M059J (cell line): Measurements from ENCODE around the gene TMED9. TPM values are rescaled to one million over a fixed set of nuclear protein-coding genes. Genes with fewer than 3 reads are reported as not detected.
A peak's percentile ranks its signal among the peaks of the same experiment; 100 is the strongest.
"Not testable (repeated sequence)": the region's sequence is repeated elsewhere in the genome, so short reads cannot be mapped to it uniquely, and the experiment has no call there.

ENCODE experiments used
- DNase-seq: peaks from one replicate; pipeline ENCODE4 v3.0.0-alpha.2; 2012; ENCODE audit warnings: low read depth
- total RNA-seq: library from RNA; depleted of rRNA; stranded (reverse); fragments of >200 nt; shearing (Covaris generic); gene quantifications from 2 replicates; pipeline ENCODE4 v1.2.3, GENCODE V29; 2014; rRNA removed

Gene TMED9
- total RNA-seq, 1 experiment from 2014 or later = 205 TPM

DNA sequence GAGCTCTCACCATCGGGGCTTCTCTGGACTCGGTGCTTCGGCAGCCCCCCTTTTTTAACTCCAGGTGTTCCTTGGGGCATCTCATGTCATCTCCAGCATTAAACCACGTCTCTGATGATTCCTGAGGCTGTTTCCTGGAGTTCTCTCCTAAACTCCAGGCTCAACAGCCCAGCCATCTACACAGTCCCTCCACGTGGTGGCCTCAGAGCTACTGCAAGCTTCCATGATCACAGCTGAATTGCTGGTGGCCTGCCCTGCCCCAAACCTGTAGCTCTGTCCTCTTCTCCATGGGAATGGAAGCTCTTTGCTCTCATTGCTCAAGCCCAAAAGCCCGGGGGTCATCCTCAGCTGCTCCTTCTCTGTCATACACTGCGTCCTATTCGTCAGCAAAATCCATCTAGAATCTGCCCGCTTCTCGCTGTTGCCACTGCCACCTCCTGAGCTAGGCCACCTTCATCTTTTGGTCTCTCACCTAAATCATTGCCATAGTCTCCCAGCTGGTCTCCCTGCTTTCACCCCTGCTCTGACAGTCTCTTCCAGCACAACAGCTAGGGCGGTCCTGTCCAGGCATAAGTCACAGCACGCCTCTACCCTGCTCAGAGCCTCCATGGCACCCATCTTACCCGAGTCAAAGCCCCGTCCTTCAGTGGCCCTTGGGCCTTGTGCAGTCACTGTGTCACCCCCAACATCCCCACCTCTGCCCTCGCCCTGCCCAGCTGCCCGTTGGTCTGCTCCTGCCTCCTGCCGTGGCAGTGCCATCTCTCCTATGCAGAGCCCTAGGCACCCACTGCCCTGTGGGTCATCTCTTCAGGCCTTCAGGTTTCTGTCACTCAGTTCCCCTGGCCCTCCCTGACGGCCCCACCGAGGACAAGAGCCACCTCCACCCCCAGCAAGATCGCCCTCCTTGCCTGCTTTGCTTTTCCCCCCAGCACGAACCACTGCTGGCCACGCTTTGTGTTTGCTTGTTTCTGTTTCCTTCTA is 14.4 kb downstream of the TMED9 start:
- DNase-seq = no peak

DNA sequence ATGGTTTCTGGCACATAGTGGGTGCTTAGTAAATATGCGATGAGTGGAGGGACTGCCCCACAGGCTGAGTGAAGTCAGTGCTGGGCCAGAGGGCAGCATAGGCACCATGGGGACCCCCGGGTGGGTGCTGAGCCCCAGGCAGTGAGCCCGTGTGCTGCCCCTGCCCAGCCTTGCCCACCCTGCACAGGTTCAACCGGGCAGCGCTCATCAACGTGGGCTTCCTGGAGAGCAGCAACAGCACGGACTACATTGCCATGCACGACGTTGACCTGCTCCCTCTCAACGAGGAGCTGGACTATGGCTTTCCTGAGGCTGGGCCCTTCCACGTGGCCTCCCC is 15.1 kb downstream of the TMED9 start:
- no peak for DNase-seq

DNA sequence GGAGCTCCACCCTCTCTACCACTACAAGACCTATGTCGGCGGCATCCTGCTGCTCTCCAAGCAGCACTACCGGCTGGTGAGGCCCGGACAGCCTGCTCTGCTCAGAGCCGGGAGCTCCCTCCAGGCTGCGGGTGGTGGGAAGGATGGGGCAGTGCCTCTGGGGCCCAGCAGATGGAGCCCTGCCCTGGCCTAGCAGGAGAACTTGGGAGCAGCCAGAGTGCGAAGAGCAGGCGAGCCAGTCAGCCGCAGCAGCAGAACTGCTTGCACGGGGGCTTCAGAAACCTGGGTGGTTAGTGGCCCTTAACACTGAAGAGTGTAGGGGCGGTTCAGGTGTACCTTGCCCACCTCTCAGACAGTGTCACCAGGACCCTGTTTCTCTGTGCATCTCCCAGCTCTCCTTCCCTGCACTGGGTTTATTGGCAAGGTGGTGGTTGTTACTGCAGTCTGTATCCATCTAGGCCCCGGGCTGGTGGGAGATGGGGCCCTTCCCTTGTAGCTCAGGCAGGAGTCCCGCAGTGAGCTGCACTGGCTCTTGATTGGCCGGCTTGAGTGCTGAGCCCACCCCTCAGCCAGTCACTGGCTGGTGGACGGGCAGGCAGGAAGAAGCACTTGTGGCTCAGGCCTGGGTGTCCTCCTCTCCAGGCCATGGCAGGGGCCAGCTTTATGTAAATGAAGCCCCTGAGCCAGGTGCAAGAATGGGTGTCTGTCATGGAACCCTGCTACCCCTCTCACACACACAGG is 15.6 kb downstream of the TMED9 start:
- peak; percentile 57 for DNase-seq

DNA sequence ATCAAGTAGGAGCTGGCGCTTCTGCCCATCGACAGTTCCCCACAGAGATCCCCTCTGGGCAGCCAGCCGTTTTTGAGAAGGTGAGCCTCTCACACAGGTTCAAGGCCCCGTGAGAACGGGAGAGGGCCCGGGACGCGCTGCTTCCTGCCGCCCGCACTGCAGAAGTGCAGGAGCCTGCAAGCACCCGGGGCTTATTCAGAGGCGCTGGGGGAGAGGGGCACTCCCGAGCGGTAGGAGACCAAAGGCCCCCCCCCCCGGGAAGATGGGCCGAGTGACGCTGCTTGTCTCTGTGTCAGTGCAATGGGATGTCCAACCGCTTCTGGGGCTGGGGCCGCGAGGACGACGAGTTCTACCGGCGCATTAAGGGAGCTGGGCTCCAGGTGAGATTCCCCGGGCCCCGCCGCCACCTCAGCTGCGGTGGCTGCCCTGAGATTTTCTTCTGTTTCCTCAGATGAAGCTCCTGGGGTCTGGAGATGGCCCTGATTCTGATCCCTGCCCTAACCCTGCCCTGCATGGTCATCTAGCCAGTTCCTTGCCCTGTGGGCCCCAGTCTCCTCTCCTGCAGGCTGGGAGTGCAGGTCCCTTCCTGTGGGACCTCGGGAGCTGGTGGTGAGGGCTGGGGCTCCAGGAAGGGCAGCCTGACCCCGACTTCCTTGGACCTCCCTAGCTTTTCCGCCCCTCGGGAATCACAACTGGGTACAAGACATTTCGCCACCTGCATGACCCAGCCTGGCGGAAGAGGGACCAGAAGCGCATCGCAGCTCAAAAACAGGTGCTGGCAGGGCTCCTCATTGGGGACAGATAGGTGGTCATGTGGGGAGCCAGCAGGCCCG is 16.5 kb downstream of the TMED9 start:
- no peak for DNase-seq

DNA sequence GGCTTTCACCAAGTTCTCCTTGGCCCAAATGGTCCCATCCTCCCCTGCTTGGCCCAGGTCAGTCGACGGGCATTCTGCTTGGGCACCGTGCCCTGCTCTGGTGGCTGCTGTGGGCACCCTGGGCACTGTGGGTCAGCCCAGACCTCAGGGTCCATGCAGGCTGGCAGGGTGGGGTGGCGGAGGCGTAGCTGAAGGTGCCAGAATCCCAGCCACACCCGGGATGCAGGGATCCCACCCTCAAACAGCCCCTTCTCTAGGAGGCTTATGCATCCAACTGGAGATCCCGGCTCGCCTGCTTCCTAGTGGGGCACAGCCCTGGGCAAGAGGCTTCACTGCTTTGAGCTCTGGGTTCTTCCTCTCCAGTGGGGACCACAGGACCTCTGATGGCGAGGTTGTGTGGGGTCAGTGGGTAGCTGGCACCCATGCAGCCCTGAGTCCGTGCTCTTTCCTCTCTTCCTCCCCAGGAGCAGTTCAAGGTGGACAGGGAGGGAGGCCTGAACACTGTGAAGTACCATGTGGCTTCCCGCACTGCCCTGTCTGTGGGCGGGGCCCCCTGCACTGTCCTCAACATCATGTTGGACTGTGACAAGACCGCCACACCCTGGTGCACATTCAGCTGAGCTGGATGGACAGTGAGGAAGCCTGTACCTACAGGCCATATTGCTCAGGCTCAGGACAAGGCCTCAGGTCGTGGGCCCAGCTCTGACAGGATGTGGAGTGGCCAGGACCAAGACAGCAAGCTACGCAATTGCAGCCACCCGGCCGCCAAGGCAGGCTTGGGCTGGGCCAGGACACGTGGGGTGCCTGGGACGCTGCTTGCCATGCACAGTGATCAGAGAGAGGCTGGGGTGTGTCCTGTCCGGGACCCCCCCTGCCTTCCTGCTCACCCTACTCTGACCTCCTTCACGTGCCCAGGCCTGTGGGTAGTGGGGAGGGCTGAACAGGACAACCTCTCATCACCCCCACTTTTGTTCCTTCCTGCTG is 17.4 kb downstream of the TMED9 start:
- DNase-seq = no peak

DNA sequence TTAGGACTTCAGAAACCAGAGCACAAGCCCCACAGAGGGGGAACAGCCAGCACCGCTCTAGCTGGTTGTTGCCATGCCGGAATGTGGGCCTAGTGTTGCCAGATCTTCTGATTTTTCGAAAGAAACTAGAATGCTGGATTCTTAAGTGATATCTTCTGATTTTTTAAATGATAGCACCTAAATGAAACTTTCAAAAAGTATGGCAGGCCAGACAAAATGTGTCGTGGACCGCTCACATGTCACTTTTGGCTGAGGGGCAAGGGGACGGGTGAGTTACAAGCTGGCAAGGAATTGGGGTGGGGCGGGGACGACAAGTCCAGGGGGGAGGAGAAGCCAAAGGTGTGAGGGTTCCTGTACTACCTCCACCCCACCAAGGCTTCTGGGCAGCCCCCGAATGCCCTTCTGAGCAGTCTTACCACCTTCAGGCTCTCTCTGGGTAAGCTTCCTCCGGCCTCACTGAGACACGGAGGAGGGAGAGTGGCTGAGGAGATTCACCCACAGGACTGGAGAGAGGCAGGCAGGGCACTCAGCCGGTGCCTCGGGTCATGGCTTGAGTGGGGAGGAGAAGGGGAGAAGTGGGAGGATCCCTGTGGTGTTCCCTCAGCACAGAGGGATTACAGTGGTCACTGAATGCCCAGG is 18.2 kb downstream of the TMED9 start:
- no peak for DNase-seq

DNA sequence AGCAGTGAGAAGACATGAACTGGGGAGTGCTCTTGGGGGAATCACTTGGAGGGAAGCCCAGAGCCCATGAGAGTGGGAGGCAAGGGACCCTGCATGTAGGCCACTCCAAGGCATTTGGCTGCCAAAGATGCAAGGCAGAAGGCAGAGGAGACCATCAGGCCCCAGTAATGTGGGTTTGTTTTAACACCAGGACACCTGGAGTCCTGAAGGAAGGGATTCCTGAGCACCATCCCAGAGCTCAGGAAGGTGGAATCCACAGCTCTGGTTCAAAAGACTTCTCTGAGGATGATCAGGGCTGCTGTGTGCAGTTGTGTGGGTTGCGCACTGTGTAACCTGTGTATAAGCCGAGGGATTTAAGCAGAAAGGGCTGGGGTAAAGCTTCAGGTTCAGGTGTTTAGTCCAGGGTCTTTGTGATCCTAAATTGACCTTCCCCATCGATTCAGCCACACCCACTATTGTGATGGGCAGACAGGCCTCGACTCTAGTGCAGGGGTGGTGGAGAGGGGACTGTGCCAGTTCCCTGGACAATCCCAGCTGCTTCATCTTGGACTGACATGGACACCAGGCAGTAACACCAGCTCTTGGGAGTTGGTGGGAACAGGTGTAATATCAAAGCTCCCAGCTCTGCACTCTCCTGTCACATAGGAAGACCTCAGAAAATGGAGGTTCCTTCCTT is 18.9 kb downstream of the TMED9 start:
- DNase-seq = no peak

DNA sequence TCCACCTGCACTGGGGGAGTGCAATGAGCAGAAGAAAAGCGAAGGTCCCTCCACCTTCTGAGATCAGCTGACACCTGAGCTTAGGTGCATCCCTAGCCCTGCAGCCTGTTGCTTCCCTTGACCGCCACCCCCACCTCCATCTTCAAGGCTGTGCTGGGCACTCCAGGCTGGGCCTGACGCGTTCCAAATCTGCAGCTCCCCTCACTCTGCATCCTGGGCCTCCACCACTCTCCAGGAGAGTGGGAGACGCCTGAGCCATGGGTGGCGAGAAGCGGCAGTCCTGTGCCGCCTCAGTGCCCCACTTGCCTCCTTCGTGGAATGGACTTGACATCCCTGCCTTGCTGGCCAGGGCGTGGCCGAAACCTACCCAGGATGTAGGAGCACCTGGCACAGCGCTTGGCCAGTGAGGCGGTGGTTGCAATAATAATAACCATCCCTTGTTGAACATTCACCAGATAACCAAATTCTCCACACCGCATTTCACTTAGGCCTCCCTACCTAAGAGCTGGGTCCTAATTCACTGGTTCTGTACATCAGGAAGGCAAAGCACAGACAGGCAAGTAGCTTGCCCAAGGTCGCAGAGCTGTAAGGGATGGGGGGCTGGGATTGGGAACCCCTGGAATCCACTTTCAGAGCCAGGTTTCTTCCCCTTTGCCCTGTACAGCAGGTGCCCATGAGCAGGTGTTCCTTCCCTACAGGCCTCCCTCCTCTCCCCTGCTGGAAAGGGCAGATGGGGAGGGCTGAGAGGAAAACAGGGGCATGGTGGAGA is 19.6 kb downstream of the TMED9 start:
- DNase-seq = no peak

DNA sequence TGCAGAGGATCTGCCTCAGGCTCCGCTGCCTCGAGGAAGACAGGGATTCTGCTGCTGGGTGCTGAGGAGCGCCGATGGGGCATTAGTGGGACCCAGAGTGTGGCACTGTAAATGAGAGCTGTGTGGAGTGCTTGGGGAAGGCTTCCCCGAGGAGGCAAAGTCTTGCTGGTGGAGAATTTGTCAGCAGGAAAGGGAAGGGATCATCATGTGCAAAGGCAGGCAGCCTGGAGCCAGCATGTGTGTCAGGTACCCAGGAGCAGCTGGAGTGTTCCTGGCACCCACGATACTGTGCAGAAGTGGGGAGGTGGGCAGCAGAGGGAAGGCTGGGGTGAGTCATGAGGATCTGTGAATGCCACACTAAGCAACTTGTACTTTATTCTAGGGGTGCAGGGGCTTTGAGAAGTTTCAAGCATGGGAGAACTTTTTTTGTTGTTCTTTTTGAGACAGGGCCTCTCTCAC is 20.2 kb downstream of the TMED9 start:
- no peak for DNase-seq

DNA sequence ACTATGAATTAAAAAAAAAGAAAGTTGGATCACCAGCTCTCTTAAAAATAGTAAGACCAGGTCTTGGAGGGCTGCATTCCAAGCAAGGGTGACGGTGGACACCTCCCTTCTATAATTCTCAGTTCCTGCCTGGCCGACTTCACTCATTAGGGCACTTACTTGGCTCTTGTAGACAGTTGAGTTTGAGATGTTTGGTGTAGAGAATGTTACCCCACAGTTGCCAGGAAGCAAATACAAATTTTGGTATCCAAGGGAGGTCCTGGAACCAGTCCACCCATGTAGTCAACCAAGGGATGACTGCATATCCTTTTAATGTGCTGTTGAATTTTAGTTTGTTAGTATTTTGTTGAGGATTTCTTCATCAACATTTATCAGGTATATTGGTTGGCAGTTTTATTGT is 28.6 kb downstream of the TMED9 start:
- DNase-seq = no peak

DNA sequence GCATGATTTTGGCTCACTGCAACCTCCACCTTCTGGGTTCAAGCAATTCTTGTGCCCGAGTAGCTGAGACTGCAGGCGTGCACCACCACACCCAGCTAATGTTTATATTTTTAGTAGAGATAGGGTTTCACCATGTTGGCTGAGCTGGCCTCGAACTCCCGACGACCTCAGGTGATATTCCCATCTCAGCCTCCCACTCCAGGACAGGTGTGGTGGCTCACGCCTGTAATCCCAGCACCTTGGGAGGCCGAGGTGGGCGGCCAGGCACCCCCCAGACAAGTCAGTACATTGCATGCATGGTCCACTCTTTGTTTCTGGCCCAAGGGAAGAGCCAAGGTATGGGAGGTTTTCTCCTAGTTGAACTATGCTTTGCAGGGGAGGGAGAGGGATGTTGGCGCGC is 32.2 kb downstream of the TMED9 start:
- DNase-seq = not testable (repeated sequence)

DNA sequence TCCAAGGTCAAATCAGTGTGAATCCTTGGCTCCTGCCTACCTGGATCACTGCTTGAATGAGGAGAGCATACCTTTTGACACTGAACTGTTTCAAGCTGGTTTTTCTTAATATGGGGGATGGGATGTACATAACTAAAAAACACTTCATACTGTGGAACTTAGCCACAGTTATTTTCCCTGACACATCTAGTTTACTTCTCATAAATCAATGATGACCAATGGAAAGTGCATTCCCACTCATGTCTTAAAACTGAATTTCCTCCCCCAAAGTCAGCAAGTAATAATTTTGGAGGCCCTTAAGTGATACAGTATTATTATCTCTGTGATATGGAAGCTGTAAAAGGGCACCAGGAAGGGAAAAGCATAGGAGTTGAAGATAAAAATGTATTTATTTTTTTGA is 38.2 kb downstream of the TMED9 start:
- DNase-seq = not testable (repeated sequence)

DNA sequence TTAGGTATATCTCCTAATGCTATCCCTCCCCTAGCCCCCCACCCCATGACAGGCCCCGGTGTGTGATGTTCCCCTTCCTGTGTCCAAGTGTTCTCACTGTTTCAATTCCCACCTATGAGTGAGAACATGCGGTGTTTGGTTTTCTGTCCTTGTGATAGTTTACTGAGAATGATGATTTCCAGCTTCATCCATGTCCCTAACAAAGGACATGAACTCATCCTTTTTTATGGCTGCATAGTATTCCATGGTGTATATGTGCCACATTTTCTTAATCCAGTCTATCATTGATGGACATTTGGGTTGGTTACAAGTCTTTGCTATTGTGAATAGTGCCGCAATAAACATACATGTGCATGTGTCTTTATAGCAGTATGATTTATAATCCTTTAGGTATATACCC is 42.9 kb downstream of the TMED9 start:
- DNase-seq = not testable (repeated sequence)

DNA sequence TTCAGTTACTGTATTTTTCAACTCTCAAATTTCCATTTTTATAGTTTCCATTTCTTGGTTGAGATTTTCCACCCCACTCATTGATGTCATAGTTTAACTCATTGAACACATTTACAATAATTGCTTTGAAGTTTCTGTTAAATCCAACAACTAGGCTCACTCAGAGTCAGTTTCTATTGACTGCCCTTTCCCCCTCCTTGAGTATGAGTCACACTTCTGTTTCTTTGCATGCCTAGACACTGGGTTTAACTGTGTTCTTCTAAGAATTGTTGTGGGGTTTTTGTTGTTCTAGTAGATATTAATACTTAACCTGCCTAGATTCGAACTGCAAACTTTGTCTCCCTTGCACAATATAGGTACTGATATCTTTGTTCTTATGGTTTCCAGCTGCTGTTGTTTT is 53.5 kb downstream of the TMED9 start:
- DNase-seq = not testable (repeated sequence)

Other genes with a start within 250 kb of the TMED9 start
- 443 and 538 TPM in 2 replicates for gene LMAN2, start 240.5 kb upstream of the TMED9 start, total RNA-seq
- 9.8 and 11.5 TPM in 2 replicates for gene RGS14, start 234.3 kb upstream of the TMED9 start, total RNA-seq
- gene SLC34A1, start 207.8 kb upstream of the TMED9 start, total RNA-seq = 0.02 TPM in 1 of 2 replicates, not detected in the other
- not detected in 2 replicates for gene PFN3, start 191.5 kb upstream of the TMED9 start, total RNA-seq
- gene F12, start 182.6 kb upstream of the TMED9 start, total RNA-seq = 1.7 and 2.4 TPM in 2 replicates
- 20.2 and 37.3 TPM in 2 replicates for gene GRK6, start 165.5 kb upstream of the TMED9 start, total RNA-seq
- 24.8 and 44.4 TPM in 2 replicates for gene PRR7, start 145.4 kb upstream of the TMED9 start, total RNA-seq
- 73.0 and 121 TPM in 2 replicates for gene DBN1, start 118.6 kb upstream of the TMED9 start, total RNA-seq
- 172 and 230 TPM in 2 replicates for gene PDLIM7, start 94.6 kb upstream of the TMED9 start, total RNA-seq
- gene DOK3, start 82.4 kb upstream of the TMED9 start, total RNA-seq = 2.2 and 6.7 TPM in 2 replicates
- gene DDX41, start 75.2 kb upstream of the TMED9 start, total RNA-seq = 66.0 and 103 TPM in 2 replicates
- 5.9 and 10.6 TPM in 2 replicates for gene FAM193B, start 37.6 kb upstream of the TMED9 start, total RNA-seq
- gene B4GALT7, start 7.9 kb downstream of the TMED9 start, total RNA-seq = 37.1 and 43.0 TPM in 2 replicates
- gene FAM153A, start 190.7 kb downstream of the TMED9 start, total RNA-seq = not detected in 2 replicates